Epidermal melanocyte (primary cell): ENCODE results near the gene GRM5.

Source experiments
- DNase-seq: peaks from one replicate; pipeline ENCODE4 v3.0.0; 2011; ENCODE audit warnings: low spot score; ENCODE audit not compliant: insufficient read length

The GRM5 gene

DNA sequence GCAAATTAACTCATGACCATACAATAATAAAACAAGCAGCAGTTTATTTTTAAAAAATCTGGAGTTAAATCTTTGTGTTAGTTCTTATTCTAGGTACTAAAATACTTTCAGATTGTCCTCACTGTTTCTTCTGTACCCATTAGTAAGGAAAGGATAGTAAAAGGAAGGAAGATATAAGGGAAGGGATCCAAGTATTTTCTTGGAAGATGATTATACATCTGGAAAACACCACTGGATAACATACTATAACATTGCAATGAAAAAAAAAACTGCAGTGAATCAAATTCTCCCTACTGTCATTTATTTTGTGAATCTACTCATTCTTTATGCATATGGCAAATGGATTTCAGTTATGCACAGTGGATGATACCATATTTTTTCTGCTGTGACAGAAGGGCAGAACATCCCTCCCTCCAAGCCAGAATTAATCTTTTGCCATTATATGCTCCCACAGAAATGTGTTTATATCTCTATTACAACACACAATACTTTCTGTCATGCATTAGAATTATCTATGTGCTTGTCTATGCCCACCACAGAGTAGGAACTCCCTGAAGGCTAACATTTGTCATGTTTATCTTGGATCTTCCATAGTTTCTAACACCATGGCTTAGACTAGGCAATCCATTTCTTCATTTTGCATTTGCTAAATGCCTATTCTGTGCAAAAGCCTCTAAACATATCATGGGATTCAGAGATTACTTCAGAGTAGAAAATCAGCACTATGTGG lies 446.0 kb downstream of the GRM5 start:
- no peak for DNase-seq

DNA sequence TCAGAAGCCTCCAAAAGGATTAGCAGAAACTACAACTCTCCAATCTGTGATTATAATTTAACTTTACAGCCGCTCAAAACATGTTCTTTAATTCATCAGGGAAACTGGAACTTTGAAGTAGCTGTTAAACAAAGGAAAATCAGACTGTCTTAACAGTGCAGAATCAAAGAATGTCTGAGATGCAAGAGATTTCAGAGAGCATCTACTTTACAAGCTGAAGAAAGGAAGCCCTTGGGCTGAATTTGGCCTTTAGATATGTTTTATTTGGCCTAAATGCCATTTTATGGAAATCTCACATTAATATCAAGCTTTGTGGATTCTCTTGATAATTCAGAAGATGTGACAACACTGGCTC lies 446.7 kb downstream of the GRM5 start:
- no peak for DNase-seq

DNA sequence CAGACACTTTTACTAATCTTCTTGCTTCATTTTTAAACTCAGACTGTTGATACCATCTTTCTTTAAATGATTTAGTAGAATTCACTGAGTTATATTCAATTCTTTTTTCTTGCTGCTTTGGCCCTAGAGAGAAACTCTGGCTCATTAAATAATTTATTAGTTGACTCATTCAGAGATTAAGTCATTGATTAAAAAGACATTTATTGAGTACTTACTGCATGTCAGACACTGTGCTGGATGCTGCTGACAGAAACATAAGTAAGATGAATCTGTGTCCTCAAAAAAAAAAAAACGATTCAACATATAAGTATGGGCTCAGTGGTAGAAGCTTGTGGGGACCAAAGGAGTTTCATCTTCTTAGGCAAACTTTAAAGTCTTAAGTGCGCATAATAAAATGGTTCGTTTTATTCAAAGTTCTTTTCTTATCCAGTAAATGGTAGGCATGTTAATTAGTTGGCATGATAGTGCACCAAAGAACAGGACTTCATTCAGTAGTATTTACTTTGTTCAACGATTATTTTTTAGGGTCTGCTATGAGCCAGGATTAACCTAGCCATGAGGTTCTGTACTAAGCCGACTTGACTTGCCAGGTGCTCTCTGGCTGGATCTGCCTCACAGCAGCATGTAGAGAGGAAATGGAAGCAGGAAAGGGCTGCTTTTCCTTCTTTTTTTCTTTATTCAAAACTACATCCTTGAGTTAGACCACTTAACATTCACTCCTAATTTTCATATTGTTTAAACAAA lies 447.3 kb downstream of the GRM5 start:
- DNase-seq = no peak

DNA sequence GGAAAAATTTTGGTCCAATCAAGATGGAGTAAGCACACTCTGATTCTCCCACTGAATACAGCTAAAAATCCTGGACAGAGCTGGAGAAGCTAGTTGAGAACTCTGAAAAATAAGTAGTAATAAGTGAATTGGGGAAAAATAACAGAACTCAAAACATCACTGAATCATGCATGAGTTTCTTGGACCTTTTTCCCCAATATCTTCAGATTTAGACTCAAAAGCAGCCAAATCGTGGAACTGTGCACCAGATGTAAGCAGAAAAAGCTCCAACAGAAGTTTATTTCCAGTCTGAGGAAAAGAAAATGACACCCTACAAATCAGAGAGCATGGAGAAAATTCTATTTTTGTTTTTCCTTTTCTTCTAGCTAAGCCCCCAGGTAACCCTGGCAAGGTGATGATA lies 448.6 kb downstream of the GRM5 start:
- no peak for DNase-seq

GRCh38 chr11:88604260-88604659 lies 461.5 kb downstream of the GRM5 start:
- DNase-seq = no peak

GRCh38 chr11:88603091-88603867 lies 462.5 kb downstream of the GRM5 start:
- no peak for DNase-seq

GRCh38 chr11:88597387-88597786 lies 468.4 kb downstream of the GRM5 start:
- no peak for DNase-seq

GRCh38 chr11:88596786-88597185 lies 469.0 kb downstream of the GRM5 start:
- no peak for DNase-seq

DNA sequence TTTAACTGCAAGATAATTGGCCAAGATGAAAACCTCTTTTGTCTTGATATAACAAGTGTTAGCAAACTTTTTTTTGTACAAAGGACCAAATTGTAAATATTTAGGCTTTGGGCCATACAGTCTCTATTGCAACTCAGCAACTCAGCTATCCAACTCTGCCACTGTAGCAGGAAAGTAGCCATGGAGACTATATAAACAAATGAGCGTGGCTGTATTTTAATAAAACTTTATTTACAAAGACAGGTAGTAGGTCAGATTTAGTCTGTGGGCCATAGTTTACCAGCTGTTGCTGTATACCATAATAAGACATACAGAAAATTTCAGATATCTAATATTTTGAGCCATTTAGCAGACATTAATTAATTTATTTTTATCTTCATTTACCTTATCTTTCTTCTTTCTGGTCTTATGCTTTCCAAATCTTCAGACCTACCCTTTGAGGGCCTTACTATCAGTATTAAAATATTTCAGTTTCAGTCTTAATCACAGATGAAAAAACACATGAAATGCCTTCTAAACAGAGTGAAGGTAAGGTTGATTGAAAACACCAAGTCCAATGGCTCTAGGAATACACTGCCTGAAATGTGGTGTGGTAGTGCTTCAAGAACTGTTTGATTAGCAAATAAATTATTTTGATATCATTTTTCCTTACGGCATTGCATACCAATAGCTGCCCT lies 471.4 kb downstream of the GRM5 start:
- no peak for DNase-seq

DNA sequence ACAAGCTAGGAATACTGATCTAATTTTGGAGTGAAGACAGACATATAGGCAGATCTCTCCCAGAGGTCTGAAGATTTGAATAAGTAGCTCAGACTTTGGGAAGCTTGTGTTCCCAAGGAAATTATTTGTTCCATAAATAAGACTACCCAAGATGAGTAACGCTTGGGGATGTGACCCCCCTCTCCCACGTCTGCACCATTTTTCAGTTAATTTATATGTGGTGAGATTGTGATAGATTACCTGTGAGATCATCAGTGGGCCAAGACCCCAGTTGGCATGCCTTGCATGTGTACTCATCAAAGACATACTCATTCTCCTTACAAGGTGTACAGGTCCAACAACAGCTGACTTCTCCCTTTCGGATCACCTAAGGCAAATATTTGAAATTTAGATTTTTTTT lies 475.4 kb downstream of the GRM5 start:
- DNase-seq = no peak

DNA sequence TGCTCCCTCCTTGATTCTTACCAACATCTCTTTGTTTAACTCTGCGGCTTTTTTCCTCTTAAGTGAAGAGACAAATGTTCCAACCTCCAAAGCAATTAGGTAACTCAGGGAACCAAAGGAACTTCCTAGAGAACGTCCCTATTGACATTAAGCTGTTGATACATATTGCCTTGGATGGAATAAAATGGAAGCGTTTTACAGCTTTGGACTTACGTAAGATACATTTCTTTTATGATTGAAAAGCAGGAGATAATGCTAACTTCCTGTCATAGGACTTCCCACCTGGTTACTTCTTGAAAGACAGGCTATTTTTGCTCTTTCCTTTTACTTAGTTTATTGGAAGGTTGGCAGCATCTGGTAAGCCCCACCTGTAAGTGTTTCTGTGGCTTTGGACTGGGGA lies 482.5 kb downstream of the GRM5 start:
- DNase-seq = no peak

DNA sequence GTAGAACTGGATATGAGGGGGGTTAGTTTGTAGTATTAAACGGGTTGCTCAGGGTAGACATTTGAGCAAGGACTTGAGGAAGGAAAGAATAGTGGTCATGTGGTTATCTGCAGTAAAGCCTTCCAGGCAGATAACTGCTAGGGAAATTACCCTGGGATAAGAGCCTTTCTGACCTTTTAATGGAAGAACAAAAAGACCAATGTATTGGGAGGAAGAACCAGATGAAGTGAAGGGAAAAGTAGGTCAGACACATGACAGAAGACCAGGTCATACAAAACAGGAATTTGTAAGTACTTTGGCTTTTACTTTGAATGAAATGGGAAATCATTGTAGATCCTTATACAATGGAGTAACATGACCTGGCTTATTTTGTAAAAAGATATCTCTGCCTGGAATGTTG lies 486.3 kb downstream of the GRM5 start:
- peak; percentile 20 for DNase-seq

DNA sequence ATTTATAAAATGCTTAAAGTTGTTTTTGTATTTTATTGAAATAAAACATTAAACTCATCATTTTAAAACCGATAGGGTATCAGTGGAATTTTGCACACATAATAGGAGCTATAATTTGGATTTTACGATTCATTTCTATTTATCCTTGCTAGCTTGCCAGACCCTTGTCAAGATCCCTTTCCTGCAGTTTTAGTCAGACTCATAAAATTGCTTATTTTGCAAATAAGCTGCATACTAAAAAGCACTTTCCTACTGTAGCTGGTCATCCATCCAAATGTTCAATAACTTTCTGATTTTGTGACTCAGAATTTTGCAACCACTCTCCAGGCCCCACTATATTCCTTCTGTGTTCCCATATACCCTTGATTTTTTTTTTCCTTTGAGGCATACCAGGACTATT lies 489.0 kb downstream of the GRM5 start:
- DNase-seq = no peak

DNA sequence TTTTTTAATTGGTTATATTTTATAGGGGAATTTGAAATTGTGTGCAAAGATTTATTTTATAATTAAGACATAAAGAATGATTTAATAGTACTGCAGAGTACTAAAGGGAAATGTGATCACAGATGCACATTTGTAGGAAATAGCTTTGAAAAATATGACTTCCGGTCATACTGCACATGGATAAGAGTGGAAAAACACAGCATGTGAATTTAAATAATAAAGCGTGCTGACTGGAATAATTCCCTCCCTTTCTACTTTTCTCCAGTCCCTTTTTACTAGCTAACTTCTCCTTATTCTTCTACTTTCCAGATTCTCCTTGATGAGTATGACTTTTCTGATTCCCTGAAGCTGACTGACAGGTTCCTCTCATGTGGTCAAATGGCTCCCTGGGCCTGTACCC lies 489.9 kb downstream of the GRM5 start:
- no peak for DNase-seq

GRCh38 chr11:88569342-88569741 lies 496.4 kb downstream of the GRM5 start:
- no peak for DNase-seq

- DNase-seq = no peak
These were observed 510.0 kb downstream of the GRM5 start for GRCh38 chr11:88555829-88556202.

DNA sequence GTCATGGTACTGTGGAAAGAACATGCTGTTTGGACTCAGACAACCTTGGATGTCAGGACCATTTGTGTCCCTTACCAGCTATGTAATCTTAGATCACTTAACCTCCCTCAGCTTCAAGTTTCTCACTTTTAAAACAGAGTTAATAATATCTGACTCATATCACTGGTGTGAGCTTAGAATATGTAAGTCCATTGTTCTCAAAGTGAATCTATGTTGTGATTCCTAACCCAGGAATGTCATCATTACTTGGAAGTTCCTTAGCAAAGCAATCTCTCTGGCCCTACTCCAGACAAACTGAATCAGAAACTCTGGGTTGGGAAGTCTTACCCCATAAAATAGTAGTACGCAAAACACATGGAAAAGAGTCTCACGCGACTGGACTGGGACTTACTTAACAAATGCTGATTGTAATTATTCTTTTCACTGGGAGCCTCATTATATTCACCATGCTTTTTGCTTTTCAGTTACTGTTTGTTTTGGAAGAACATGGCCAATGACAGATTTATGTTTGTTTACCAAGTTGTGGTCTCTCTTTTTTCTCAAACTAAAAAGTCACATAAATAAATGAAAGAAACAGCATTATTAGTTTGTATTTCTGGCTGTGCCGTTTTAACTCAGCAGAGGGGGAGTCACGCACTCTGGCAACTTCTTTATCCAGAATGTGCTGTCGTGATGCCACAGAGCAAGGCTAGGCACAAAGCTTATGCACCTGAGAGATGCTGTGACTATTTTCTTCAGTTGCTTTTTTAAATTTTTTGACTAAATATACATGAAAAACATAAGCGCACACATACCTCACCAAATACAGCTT lies 510.6 kb downstream of the GRM5 start:
- DNase-seq = peak; percentile 49

- no peak for DNase-seq
These were observed 512.6 kb downstream of the GRM5 start for GRCh38 chr11:88553204-88553603.

- DNase-seq = no peak
These were observed 513.3 kb downstream of the GRM5 start for GRCh38 chr11:88552379-88553062.

GRCh38 chr11:88544656-88545280 lies 521.0 kb downstream of the GRM5 start:
- DNase-seq = no peak
